Measurements from ENCODE around the gene ATP2C1. TPM values are rescaled to one million over a fixed set of nuclear protein-coding genes. Genes with fewer than 3 reads are reported as not detected.

ATP2C1 gene
- total RNA-seq, 1 donor from 2014 or later: 34.1 TPM

GRCh38 chr3:130907500-130907899 lies 13.6 kb downstream of the ATP2C1 start:
- H3K4me3 ChIP-seq: no peak overlapping the region
- no peaks in the 10 kb centered on the region for H3K36me3 ChIP-seq
- no peak overlapping the region for H3K27ac ChIP-seq
- peaks cover 31% of the 10 kb centered on the region for H3K4me1 ChIP-seq
- H3K27me3 ChIP-seq: no peaks in the 10 kb centered on the region
- intact Hi-C loops (cut with DNase I): no loop called here
- no peaks in the 10 kb centered on the region for H3K9me3 ChIP-seq
- TF ChIP-seq POLR2AphosphoS5 (IDR thresholded peaks at IDR 0.05; ENCODE audit: insufficient read depth in 1 of 2, low read depth in 1 of 2) (no peak), CTCF (IDR thresholded peaks at IDR 0.05) (no peak), POLR2A (IDR thresholded peaks at IDR 0.05) (no peak)
- no peak for DNase-seq (ENCODE audit: extremely low spot score in 2 of 2)

DNA sequence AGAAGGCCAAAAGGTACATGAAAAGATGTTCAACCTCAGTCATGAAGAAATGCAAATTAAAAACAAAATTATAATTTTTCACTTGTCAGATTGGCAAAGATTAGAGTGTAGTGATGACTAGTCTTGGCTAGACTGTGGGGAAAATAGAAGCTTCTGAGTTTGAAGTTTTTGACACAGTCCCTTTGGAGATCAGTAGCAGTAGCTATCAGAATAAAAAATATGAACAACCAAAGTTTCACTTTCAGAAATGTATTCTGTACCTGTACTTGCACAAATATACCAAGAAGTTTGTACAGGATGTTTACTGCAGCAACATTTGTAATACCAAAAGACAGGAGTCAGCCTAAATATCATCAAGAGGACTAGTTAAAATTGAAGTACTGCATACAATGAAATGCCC lies 14.1 kb downstream of the ATP2C1 start:
- H3K27ac ChIP-seq: no peak overlapping the region

DNA sequence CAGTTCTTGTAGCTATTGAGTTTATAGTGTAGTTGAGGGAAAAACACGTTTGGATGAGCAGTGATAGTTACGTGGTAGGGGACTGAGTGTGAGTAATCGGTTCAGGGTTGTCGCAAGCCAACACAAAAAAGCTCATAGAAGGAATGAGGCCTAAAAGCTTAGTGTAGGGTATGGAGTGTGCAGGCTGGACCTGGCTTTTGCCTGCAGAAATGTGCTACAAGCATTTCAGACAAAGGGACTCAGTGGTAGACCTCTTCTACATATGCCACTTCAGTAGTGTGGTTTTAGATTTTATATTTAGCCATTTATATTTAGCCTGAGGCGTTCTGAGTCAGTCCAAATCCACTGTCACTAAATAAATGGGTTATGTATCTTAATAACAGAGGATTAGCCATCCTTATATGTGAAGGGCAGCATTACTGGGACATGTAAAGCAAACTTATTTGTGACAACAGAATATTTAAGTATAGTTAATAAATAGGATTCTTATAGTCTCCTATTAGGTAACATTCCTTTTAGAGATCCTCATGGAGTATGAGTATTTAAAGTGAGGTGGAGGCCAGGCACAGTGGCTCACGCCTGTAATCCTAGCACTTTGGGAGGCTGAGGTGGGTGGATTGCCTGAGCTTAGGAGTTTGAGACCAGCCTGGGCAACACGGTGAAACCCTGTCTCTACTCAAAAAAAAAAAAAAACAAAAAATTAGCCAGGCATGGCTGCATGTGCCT lies 21.8 kb downstream of the ATP2C1 start:
- H3K4me1 ChIP-seq: no peaks in the 10 kb centered on the region
- H3K9me3 ChIP-seq: no peaks in the 10 kb centered on the region
- H3K36me3 ChIP-seq: no peaks in the 10 kb centered on the region
- no peak for TF ChIP-seq CTCF (IDR thresholded peaks at IDR 0.05)
- TF ChIP-seq POLR2A (IDR thresholded peaks at IDR 0.05): no peak
- TF ChIP-seq POLR2AphosphoS5 (IDR thresholded peaks at IDR 0.05; ENCODE audit: insufficient read depth in 1 of 2, low read depth in 1 of 2): no peak
- no peaks in the 10 kb centered on the region for H3K27me3 ChIP-seq
- no peak overlapping the region for H3K4me3 ChIP-seq
- no peak for DNase-seq (ENCODE audit: extremely low spot score in 2 of 2)
- intact Hi-C loops (cut with DNase I): no loop called here
- H3K27ac ChIP-seq: no peak overlapping the region

More for the DNA sequence above, 14.1 kb downstream of the ATP2C1 start:
- Histone ChIP-seq H3K36me3 (no peaks in the 10 kb centered on the region), H3K4me3 (no peak overlapping the region), H3K27me3 (no peaks in the 10 kb centered on the region), H3K9me3 (no peaks in the 10 kb centered on the region), H3K4me1 (peaks cover 31% of the 10 kb centered on the region)
- no peak for TF ChIP-seq CTCF (IDR thresholded peaks at IDR 0.05)
- no peak for TF ChIP-seq POLR2AphosphoS5 (IDR thresholded peaks at IDR 0.05; ENCODE audit: insufficient read depth in 1 of 2, low read depth in 1 of 2)
- no peak for TF ChIP-seq POLR2A (IDR thresholded peaks at IDR 0.05)
- no peak for DNase-seq (ENCODE audit: extremely low spot score in 2 of 2)
- intact Hi-C loops (cut with DNase I): no loop called here

DNA sequence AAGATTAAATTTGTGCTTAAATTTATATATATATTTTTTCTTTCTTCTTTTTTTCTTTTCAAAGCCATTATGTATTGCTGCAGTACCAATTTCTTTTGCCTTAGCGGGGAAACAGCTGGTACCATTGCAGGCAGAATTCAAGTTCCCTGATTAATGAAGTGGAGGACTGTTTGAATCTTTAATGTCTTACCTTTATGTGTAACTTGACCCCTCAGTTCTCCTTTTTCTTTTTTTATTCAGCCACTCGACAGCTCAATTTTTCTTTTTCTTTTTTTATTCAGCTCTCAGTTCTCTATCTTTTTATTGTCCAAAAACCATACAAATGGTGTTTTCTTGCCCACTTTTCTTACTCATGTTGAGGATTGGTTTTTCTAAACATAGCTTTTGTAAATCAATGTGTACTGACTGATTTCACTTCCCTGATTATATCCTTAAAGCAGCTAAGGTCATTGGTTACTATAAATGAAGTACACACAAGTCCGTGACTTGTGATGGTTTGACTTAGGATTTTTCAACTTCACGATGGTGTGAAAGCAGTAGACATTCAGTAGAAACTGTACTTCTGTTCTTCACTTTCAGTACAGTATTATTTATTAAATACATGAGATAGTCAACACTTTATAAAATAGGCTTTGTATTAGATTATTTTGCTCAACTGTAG lies 22.8 kb downstream of the ATP2C1 start:
- intact Hi-C loops (cut with DNase I): no loop called here
- Histone ChIP-seq H3K9me3 (no peaks in the 10 kb centered on the region), H3K4me3 (no peak overlapping the region), H3K27ac (no peak overlapping the region), H3K27me3 (no peaks in the 10 kb centered on the region), H3K36me3 (no peaks in the 10 kb centered on the region), H3K4me1 (no peaks in the 10 kb centered on the region)
- DNase-seq (ENCODE audit: extremely low spot score in 2 of 2): no peak
- TF ChIP-seq POLR2A (IDR thresholded peaks at IDR 0.05) (no peak), POLR2AphosphoS5 (IDR thresholded peaks at IDR 0.05; ENCODE audit: insufficient read depth in 1 of 2, low read depth in 1 of 2) (no peak), CTCF (IDR thresholded peaks at IDR 0.05) (no peak)

- intact Hi-C loops (cut with DNase I): no loop called here
- TF ChIP-seq POLR2A (IDR thresholded peaks at IDR 0.05): no peak
- TF ChIP-seq CTCF (IDR thresholded peaks at IDR 0.05): no peak
- no peak for TF ChIP-seq POLR2AphosphoS5 (IDR thresholded peaks at IDR 0.05; ENCODE audit: insufficient read depth in 1 of 2, low read depth in 1 of 2)
- Histone ChIP-seq H3K27me3 (no peaks in the 10 kb centered on the region), H3K27ac (no peak overlapping the region), H3K4me3 (no peak overlapping the region), H3K4me1 (no peaks in the 10 kb centered on the region), H3K36me3 (no peaks in the 10 kb centered on the region), H3K9me3 (no peaks in the 10 kb centered on the region)
- no peak for DNase-seq (ENCODE audit: extremely low spot score in 2 of 2)
Observed at GRCh38 chr3:130918328-130918727, 24.4 kb downstream of the ATP2C1 start.
